Loucy (cell line): ENCODE data around the gene SUPT4H1.

Experiments
- H2AFZ ChIP-seq: fragments of 200-600 bp; sonication (generic); 2 replicates; pipeline ENCODE4 v1.6.0; 2016; ENCODE audit warnings: antibody characterized with exemption, mild to moderate bottlenecking, low read length, moderate library complexity
- H3F3A ChIP-seq: fragments of 200-600 bp; 2 replicates; pipeline ENCODE4 v1.6.0; 2016; ENCODE audit warnings: antibody characterized with exemption, low read depth, mild to moderate bottlenecking
- H3K27me3 ChIP-seq: fragments of 200-600 bp; sonication (generic); 2 replicates; pipeline ENCODE4 v1.6.1; 2014; ENCODE audit warnings: low read length, mild to moderate bottlenecking; ENCODE audit not compliant: insufficient read depth, poor library complexity, severe bottlenecking
- H3K36me3 ChIP-seq: fragments of 200-600 bp; sonication (generic); 2 replicates; pipeline ENCODE4 v1.6.1; 2016; ENCODE audit warnings: low read length; ENCODE audit not compliant: insufficient read depth
- H3K4me1 ChIP-seq: fragments of 200-600 bp; sonication (generic); 2 replicates; pipeline ENCODE4 v1.5.1; 2014; ENCODE audit warnings: low read length, mild to moderate bottlenecking; ENCODE audit not compliant: insufficient read depth, poor library complexity, severe bottlenecking
- H3K4me2 ChIP-seq: fragments of 200-600 bp; sonication (generic); 2 replicates; pipeline ENCODE4 v1.6.0; 2014; ENCODE audit warnings: antibody characterized with exemption, low read length, low read depth, mild to moderate bottlenecking; ENCODE audit not compliant: poor library complexity, severe bottlenecking
- H3K4me3 ChIP-seq: fragments of 200-600 bp; sonication (generic); 2 replicates; pipeline ENCODE4 v1.5.1; 2014; ENCODE audit warnings: low read length, mild to moderate bottlenecking, mixed read lengths; ENCODE audit not compliant: poor library complexity, severe bottlenecking
- H3K79me2 ChIP-seq: fragments of 200-600 bp; sonication (generic); 2 replicates; pipeline ENCODE4 v1.6.1; 2014; ENCODE audit warnings: low read length; ENCODE audit not compliant: insufficient read depth
- H3K9ac ChIP-seq: fragments of 200-600 bp; sonication (generic); 2 replicates; pipeline ENCODE4 v1.6.0; 2014; ENCODE audit warnings: mild to moderate bottlenecking, low read depth, low read length, moderate library complexity; ENCODE audit not compliant: poor library complexity, severe bottlenecking
- H3K9me2 ChIP-seq: fragments of 200-600 bp; sonication (generic); replicated peaks from 2 replicates; pipeline ENCODE4 v1.6.1; 2016; ENCODE audit warnings: low read depth, low read length, mixed read lengths
- H3K9me3 ChIP-seq: fragments of 200-600 bp; sonication (generic); 2 replicates; pipeline ENCODE4 v1.6.1; 2014; ENCODE audit warnings: mild to moderate bottlenecking, antibody characterized with exemption, low read length, low read depth; ENCODE audit not compliant: insufficient read depth
- H4K20me1 ChIP-seq: fragments of 200-600 bp; sonication (generic); 2 replicates; pipeline ENCODE4 v1.6.0; 2014; ENCODE audit warnings: antibody characterized with exemption, low read length, mild to moderate bottlenecking; ENCODE audit not compliant: insufficient read depth, poor library complexity, severe bottlenecking
- EZH2phosphoT487 ChIP-seq: fragments of 200-600 bp; IDR thresholded peaks from 2 replicates; pipeline ENCODE4 v1.6.1; 2018; ENCODE audit warnings: antibody characterized with exemption, mild to moderate bottlenecking, moderate library complexity, borderline replicate concordance
- TF ChIP-seq, protein P1 (sequence below): fragments of 200-600 bp; sonication (generic); conservative IDR thresholded peaks from 2 replicates; pipeline ENCODE4 v1.5.1; 2014; ENCODE audit warnings: mild to moderate bottlenecking, antibody characterized with exemption, low read length

Gene SUPT4H1

DNA sequence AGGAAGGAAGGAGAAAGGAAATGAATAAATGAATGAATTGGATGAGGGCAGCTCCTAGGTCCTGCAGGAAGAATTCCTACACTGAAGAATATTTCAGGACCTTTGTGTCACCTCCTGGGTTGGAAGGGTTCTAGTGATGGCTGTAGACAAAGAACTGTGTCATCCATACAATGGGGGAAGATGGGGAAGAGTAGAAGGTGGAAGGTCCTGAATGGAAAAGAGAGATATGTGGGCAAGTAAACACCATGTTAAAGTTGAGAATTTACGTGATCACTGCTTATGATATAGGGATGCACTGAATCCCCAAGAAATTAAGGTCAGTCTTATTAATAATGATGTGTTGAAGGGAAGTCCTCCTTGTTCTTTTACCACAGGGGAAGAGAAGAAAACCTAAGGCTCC lies 4.2 kb upstream of the SUPT4H1 start:
- no peak for TF ChIP-seq EZH2phosphoT487
- TF ChIP-seq, protein P1, sequence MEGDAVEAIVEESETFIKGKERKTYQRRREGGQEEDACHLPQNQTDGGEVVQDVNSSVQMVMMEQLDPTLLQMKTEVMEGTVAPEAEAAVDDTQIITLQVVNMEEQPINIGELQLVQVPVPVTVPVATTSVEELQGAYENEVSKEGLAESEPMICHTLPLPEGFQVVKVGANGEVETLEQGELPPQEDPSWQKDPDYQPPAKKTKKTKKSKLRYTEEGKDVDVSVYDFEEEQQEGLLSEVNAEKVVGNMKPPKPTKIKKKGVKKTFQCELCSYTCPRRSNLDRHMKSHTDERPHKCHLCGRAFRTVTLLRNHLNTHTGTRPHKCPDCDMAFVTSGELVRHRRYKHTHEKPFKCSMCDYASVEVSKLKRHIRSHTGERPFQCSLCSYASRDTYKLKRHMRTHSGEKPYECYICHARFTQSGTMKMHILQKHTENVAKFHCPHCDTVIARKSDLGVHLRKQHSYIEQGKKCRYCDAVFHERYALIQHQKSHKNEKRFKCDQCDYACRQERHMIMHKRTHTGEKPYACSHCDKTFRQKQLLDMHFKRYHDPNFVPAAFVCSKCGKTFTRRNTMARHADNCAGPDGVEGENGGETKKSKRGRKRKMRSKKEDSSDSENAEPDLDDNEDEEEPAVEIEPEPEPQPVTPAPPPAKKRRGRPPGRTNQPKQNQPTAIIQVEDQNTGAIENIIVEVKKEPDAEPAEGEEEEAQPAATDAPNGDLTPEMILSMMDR, result no peak

GRCh38 chr17:58354541-58355216 lies 2.7 kb upstream of the SUPT4H1 start:
- Histone ChIP-seq H3K4me1 (peaks cover 16% of the 10 kb centered on the region), H3F3A (peaks cover 8% of the 10 kb centered on the region; the same call in 1 of the 2 replicates), H3K9me2 (no peaks in the 10 kb centered on the region), H3K9me3 (no peaks in the 10 kb centered on the region), H3K4me3 (no peak overlapping the region), H3K9ac (no peak overlapping the region), H3K27me3 (no peaks in the 10 kb centered on the region), H3K36me3 (peaks cover 44% of the 10 kb centered on the region; the same call in 1 of the 2 replicates), H2AFZ (no peak overlapping the region), H3K4me2 (no peak overlapping the region), H3K79me2 (peaks cover 29% of the 10 kb centered on the region), H4K20me1 (peaks cover 13% of the 10 kb centered on the region)
- no peak for TF ChIP-seq EZH2phosphoT487
- TF ChIP-seq, protein P1, result no peak

More for the DNA sequence above, 4.2 kb upstream of the SUPT4H1 start:
- Histone ChIP-seq H3F3A (peaks cover 8% of the 10 kb centered on the region; the same call in 1 of the 2 replicates), H3K4me3 (no peak overlapping the region), H4K20me1 (peaks cover 7% of the 10 kb centered on the region), H3K27me3 (no peaks in the 10 kb centered on the region), H3K4me1 (peaks cover 12% of the 10 kb centered on the region), H3K9me2 (no peaks in the 10 kb centered on the region), H3K9me3 (no peaks in the 10 kb centered on the region), H3K4me2 (no peak overlapping the region), H3K9ac (no peak overlapping the region), H3K36me3 (peaks cover 55% of the 10 kb centered on the region; the same call in 1 of the 2 replicates), H3K79me2 (peaks cover 17% of the 10 kb centered on the region), H2AFZ (no peak overlapping the region)

- peaks cover 8% of the 10 kb centered on the region; the same call in 1 of the 2 replicates for H3F3A ChIP-seq
- no peaks in the 10 kb centered on the region for H3K27me3 ChIP-seq
- H3K4me3 ChIP-seq, result peak overlapping the region; percentile 90
- peaks cover 26% of the 10 kb centered on the region for H4K20me1 ChIP-seq
- peaks cover 42% of the 10 kb centered on the region for H3K79me2 ChIP-seq
- H3K9me2 ChIP-seq, result no peaks in the 10 kb centered on the region
- no peak overlapping the region for H3K9ac ChIP-seq
- no peak overlapping the region for H2AFZ ChIP-seq
- peaks cover 50% of the 10 kb centered on the region; the same call in 1 of the 2 replicates for H3K36me3 ChIP-seq
- TF ChIP-seq, protein P1, result no peak
- no peak for TF ChIP-seq EZH2phosphoT487
- H3K4me2 ChIP-seq, result peak overlapping the region; percentile 76
- peaks cover 21% of the 10 kb centered on the region for H3K4me1 ChIP-seq
- H3K9me3 ChIP-seq, result no peaks in the 10 kb centered on the region
These were observed 1.4 kb upstream of the SUPT4H1 start for GRCh38 chr17:58353389-58353825.
